HG03095 (cell line): ENCODE data around the gene BOLA2B.

Source experiments
- ATAC-seq: cut with Tn5 transposase; IDR thresholded peaks from one replicate; pipeline ENCODE4 v1.9.1; 2021; ENCODE audit warnings: moderate library complexity; ENCODE audit not compliant: unreplicated experiment

The BOLA2B gene

DNA sequence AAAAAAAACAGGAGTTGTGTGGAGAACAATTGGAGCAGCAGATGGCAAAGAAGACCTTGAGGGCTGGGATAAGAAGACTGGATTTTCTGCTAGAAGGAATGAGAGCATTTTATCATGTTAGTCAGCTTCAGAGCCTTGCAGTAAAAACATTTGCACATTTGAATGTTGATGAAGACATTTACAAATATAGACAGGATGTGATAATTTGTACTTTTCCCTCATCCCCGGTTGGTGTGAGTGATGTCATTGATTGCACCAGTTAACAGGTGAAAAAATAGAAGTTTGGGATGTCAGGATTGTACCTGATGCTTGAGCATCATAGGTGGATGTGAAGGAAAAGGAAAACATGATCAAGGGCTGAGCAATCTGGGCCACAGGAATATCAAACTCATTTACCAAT is 47.8 kb downstream of the BOLA2B start:
- ATAC-seq, result no peak

DNA sequence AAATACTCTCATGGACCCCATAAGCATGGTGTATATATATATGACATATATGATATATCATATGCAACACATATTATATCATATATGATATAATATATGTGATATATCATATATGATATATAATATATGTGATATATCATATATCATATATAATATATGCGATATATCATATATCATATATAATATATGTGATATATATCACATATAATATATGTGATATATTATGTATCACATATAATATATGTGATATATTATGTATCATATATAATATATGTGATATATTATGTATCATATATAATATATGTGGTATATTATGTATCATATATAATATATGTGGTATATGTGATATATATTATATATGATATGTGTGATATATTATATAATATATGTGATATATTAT is 48.5 kb downstream of the BOLA2B start:
- ATAC-seq, result no peak

DNA sequence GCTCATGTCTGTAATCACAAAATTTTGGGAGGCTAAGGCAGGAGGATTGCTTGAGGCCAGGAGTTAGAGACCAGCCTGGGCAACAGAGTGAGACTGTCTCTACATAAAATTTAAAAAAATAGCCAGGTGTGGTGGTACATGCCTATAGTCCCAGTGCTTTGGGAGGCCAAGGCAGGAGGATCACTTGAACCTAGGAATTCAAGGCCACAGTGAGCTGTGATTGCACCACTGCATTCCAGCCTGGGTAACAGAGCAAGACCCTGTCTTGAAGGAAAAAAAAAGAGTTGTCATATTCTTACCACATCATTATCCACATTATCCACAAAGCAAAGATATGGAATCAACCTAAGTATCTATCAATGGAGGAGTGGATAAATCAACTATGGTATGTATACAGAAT is 49.4 kb downstream of the BOLA2B start:
- ATAC-seq, result no peak

DNA sequence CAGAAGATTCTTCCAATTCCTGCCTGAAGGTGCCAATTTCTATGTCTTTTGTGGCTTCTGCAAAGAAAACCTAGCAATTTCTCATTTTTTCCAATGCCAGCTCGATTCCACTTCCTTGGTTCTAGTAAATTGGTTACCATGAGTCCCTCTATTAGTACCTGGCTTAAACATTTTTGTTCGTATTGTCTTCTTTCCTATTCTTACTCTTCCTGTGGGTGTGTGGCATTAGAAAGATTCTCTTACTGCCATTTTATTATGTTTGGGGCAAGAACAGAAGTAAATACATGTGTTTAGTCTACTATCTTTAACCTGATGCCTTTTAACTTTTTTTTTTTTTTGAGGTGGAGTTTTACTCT is 50.1 kb downstream of the BOLA2B start:
- no peak for ATAC-seq
